H9 (cell line): Measurements from ENCODE around the gene URB1. TPM values are rescaled to one million over a fixed set of nuclear protein-coding genes. Genes with fewer than 3 reads are reported as not detected.

Experiments used
- DNase-seq: peaks from one replicate; pipeline ENCODE4 v3.0.0-alpha.2; 2017
- H2AFZ ChIP-seq: one replicate; pipeline ENCODE4 v1.6.1; 2013; ENCODE audit warnings: mild to moderate bottlenecking, low read length, control low read depth, moderate library complexity
- H2AK5ac ChIP-seq: 2 replicates; pipeline ENCODE4 v1.6.1; 2013; ENCODE audit warnings: low read length, control low read depth, mixed read lengths; ENCODE audit not compliant: insufficient read length
- H2BK120ac ChIP-seq: one replicate; pipeline ENCODE4 v1.6.1; 2013; ENCODE audit warnings: low read depth, mild to moderate bottlenecking, low read length, control low read depth, inconsistent platforms; ENCODE audit not compliant: poor library complexity, severe bottlenecking
- H2BK12ac ChIP-seq: 2 replicates; pipeline ENCODE4 v1.6.1; 2013; ENCODE audit warnings: low read length, control low read depth, mixed read lengths, low read depth; ENCODE audit not compliant: insufficient read length
- H2BK15ac ChIP-seq: 2 replicates; pipeline ENCODE4 v1.6.1; 2013; ENCODE audit warnings: low read depth, low read length, control low read depth
- H2BK20ac ChIP-seq: one replicate; pipeline ENCODE4 v1.6.1; 2013; ENCODE audit warnings: low read depth, mild to moderate bottlenecking, low read length, control low read depth, inconsistent platforms; ENCODE audit not compliant: poor library complexity, severe bottlenecking
- H2BK5ac ChIP-seq: 2 replicates; pipeline ENCODE4 v1.6.1; 2013; ENCODE audit warnings: low read length, control low read depth, mixed read lengths; ENCODE audit not compliant: insufficient read length
- H3K14ac ChIP-seq: 2 replicates; pipeline ENCODE4 v1.6.1; 2013; ENCODE audit warnings: low read length, control low read depth; ENCODE audit not compliant: insufficient read depth
- H3K18ac ChIP-seq: 2 replicates; pipeline ENCODE4 v1.6.1; 2013; ENCODE audit warnings: low read depth, mild to moderate bottlenecking, mixed read lengths, low read length, control low read depth; ENCODE audit not compliant: insufficient read length
- H3K23ac ChIP-seq: 2 replicates; pipeline ENCODE4 v1.6.1; 2013; ENCODE audit warnings: low read length, control low read depth, mixed read lengths, low read depth; ENCODE audit not compliant: insufficient read length
- H3K23me2 ChIP-seq: 2 replicates; pipeline ENCODE4 v1.6.1; 2013; ENCODE audit warnings: low read depth, mild to moderate bottlenecking, mixed read lengths, low read length, control low read depth; ENCODE audit not compliant: insufficient read length, poor library complexity, severe bottlenecking
- H3K27ac ChIP-seq: 2 replicates; pipeline ENCODE4 v1.5.1; 2013; ENCODE audit warnings: low read length, control low read depth, mixed read lengths, low read depth; ENCODE audit not compliant: insufficient read length
- H3K27me3 ChIP-seq: 2 replicates; pipeline ENCODE4 v1.6.1; 2013; ENCODE audit warnings: low read length, control low read depth, inconsistent platforms; ENCODE audit not compliant: insufficient read depth
- H3K4ac ChIP-seq: 2 replicates; pipeline ENCODE4 v1.6.1; 2013; ENCODE audit warnings: low read depth, mild to moderate bottlenecking, control low read depth, inconsistent platforms, low read length, moderate library complexity
- H3K4me1 ChIP-seq: 2 replicates; pipeline ENCODE4 v1.6.1; 2013; ENCODE audit warnings: low read length, control low read depth, inconsistent platforms; ENCODE audit not compliant: insufficient read depth
- H3K4me2 ChIP-seq: 2 replicates; pipeline ENCODE4 v1.6.1; 2013; ENCODE audit warnings: low read length, control low read depth, mixed read lengths; ENCODE audit not compliant: insufficient read length, insufficient read depth
- H3K56ac ChIP-seq: 2 replicates; pipeline ENCODE4 v1.6.1; 2013; ENCODE audit warnings: low read depth, mild to moderate bottlenecking, mixed read lengths, low read length, control low read depth; ENCODE audit not compliant: insufficient read length
- H3K79me1 ChIP-seq: 2 replicates; pipeline ENCODE4 v1.6.1; 2013; ENCODE audit warnings: low read depth, mild to moderate bottlenecking, moderate library complexity, low read length, control low read depth, inconsistent platforms; ENCODE audit not compliant: insufficient read depth, poor library complexity, severe bottlenecking
- H3K79me2 ChIP-seq: 2 replicates; pipeline ENCODE4 v1.6.1; 2013; ENCODE audit warnings: low read length, control low read depth, inconsistent platforms; ENCODE audit not compliant: insufficient read depth
- H3K9ac ChIP-seq: 2 replicates; pipeline ENCODE4 v1.6.1; 2013; ENCODE audit warnings: low read length, control low read depth, mixed read lengths; ENCODE audit not compliant: insufficient read length; ENCODE audit errors: extremely low read depth
- H3K9me3 ChIP-seq: one replicate; pipeline ENCODE4 v1.6.1; 2013; ENCODE audit warnings: low read depth, low read length, inconsistent platforms; ENCODE audit not compliant: control insufficient read depth
- H3T11ph ChIP-seq: one replicate; pipeline ENCODE4 v1.6.1; 2013; ENCODE audit warnings: mild to moderate bottlenecking, low read length, control low read depth, inconsistent platforms
- H4K20me1 ChIP-seq: one replicate; pipeline ENCODE4 v1.6.1; 2013; ENCODE audit not compliant: control insufficient read depth, insufficient read length, insufficient read depth
- H4K5ac ChIP-seq: 2 replicates; pipeline ENCODE4 v1.6.1; 2013; ENCODE audit warnings: low read depth, mild to moderate bottlenecking, mixed read lengths, low read length, control low read depth; ENCODE audit not compliant: insufficient read length
- H4K8ac ChIP-seq: replicated peaks from 2 replicates; pipeline ENCODE4 v1.6.1; 2013; ENCODE audit warnings: low read length, control low read depth, mixed read lengths, low read depth; ENCODE audit not compliant: insufficient read length
- H4K91ac ChIP-seq: 2 replicates; pipeline ENCODE4 v1.6.1; 2013; ENCODE audit warnings: low read depth, mild to moderate bottlenecking, moderate library complexity, mixed read lengths, low read length, control low read depth; ENCODE audit not compliant: insufficient read length
- H3K27ac Mint-ChIP-seq, 3 experiments: 2 replicates in 2 of 3; 3 replicates in 1 of 3; pipeline ENCODE4 v1.8.0; 2020 to 2021; ENCODE audit warnings: mixed read lengths in 3 of 3, mild to moderate bottlenecking in 1 of 3, moderate library complexity in 1 of 3
- H3K27me3 Mint-ChIP-seq: 2 replicates; pipeline ENCODE4 v1.8.0; 2021; ENCODE audit warnings: low read depth, mild to moderate bottlenecking, moderate library complexity, mixed read lengths
- H3K36me3 Mint-ChIP-seq, 3 experiments: 2 replicates in 2 of 3; 3 replicates in 1 of 3; pipeline ENCODE4 v1.8.0; 2020 to 2021; ENCODE audit warnings: low read depth in 3 of 3, mixed read lengths in 3 of 3; ENCODE audit not compliant: insufficient read depth in 1 of 3
- H3K4me1 Mint-ChIP-seq, 2 experiments: 2 replicates each; pipeline ENCODE4 v1.8.0; 2020; ENCODE audit warnings: mixed read lengths in 2 of 2
- H3K4me3 Mint-ChIP-seq, 2 experiments: 2 replicates in 1 of 2; 3 replicates in 1 of 2; pipeline ENCODE4 v1.8.0; 2020 to 2021; ENCODE audit warnings: mild to moderate bottlenecking in 2 of 2, mixed read lengths in 2 of 2, moderate library complexity in 1 of 2
- H3K9me3 Mint-ChIP-seq, 2 experiments: 2 replicates in 1 of 2; 3 replicates in 1 of 2; pipeline ENCODE4 v1.8.0; 2020; ENCODE audit warnings: mild to moderate bottlenecking in 2 of 2, mixed read lengths in 2 of 2, moderate library complexity in 1 of 2
- WGBS: extraction: QIAGEN DNeasy Blood & Tissue Kit; methylation state at CpG from one replicate; pipeline ENCODE4 v1.1.7; 2013; ENCODE audit warnings: missing lambda C conversion rate, low lambda C conversion rate, mixed read lengths; ENCODE audit not compliant: insufficient read length; ENCODE audit errors: extremely low coverage; 5-methylcytosine and 5-hydroxymethylcytosine counted together
- total RNA-seq: library from RNA; stranded (reverse); gene quantifications from 2 replicates; pipeline ENCODE4 v1.2.1, GENCODE V29; 2021
- TF ChIP-seq, protein P1 (sequence below): fragments of 200-600 bp; sonication (generic); conservative IDR thresholded peaks from 3 replicates; pipeline ENCODE4 v1.8.0; 2021; ENCODE audit warnings: antibody characterized with exemption, mild to moderate bottlenecking

Gene URB1
- total RNA-seq, 1 experiment from 2014 or later: 23.5 TPM

DNA sequence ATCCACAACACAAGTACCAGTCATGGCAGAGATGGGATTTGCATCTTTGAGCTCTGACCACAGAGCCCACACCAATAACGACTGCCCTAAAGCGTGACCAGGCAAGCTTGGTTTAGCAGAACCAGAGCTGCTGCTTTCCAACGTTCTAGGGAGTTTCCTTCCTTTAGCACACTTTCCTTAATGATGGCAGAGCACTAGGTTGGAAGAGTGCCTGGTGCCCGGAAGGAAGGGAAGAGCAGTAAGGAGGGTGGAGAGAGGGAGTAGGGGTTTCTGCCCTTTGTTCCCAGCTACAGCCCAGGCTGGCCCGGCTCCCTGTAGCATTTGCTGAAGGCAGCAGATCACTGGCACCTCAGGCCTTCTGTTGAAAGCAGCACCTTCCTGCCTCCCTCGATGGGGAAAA, 13.6 kb upstream of the URB1 start:
- Histone ChIP-seq H4K8ac (no peak overlapping the region), H3K4me1 (no peaks in the 10 kb centered on the region), H3K27ac (no peak overlapping the region), H2BK12ac (no peak overlapping the region), H3K23ac (no peak overlapping the region), H3T11ph (no peak overlapping the region), H3K18ac (no peak overlapping the region), H2AFZ (no peak overlapping the region), H2BK15ac (no peak overlapping the region), H3K79me2 (no peaks in the 10 kb centered on the region), H4K91ac (no peak overlapping the region), H4K20me1 (no peaks in the 10 kb centered on the region), H2AK5ac (no peak overlapping the region), H3K9me3 (no peaks in the 10 kb centered on the region), H2BK20ac (no peak overlapping the region), H3K4ac (no peak overlapping the region), H2BK120ac (no peak overlapping the region), H3K4me2 (no peak overlapping the region), H3K23me2 (no peaks in the 10 kb centered on the region), H3K56ac (no peak overlapping the region), H3K27me3 (peaks cover 11% of the 10 kb centered on the region), H3K79me1 (no peaks in the 10 kb centered on the region), H2BK5ac (no peak overlapping the region), H4K5ac (no peak overlapping the region), H3K14ac (no peak overlapping the region; the same call in 1 of the 2 replicates), H3K9ac (no peak overlapping the region)
- DNase-seq: no peak
- peaks cover 8 to 10% of the 10 kb centered on the region in 2 experiments for H3K4me1 Mint-ChIP-seq
- TF ChIP-seq, protein P1, sequence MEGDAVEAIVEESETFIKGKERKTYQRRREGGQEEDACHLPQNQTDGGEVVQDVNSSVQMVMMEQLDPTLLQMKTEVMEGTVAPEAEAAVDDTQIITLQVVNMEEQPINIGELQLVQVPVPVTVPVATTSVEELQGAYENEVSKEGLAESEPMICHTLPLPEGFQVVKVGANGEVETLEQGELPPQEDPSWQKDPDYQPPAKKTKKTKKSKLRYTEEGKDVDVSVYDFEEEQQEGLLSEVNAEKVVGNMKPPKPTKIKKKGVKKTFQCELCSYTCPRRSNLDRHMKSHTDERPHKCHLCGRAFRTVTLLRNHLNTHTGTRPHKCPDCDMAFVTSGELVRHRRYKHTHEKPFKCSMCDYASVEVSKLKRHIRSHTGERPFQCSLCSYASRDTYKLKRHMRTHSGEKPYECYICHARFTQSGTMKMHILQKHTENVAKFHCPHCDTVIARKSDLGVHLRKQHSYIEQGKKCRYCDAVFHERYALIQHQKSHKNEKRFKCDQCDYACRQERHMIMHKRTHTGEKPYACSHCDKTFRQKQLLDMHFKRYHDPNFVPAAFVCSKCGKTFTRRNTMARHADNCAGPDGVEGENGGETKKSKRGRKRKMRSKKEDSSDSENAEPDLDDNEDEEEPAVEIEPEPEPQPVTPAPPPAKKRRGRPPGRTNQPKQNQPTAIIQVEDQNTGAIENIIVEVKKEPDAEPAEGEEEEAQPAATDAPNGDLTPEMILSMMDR: no peak
- peak overlapping the region in 1 of 3 experiments; percentile 90; a peak in 1 of 7 replicates for H3K27ac Mint-ChIP-seq
- no peaks in the 10 kb centered on the region for H3K36me3 Mint-ChIP-seq
- no CpG with 5 or more reads among the region's 6 CpGs for WGBS
- no peak overlapping the region for H3K4me3 Mint-ChIP-seq
- peaks cover 32% of the 10 kb centered on the region for H3K27me3 Mint-ChIP-seq
- H3K9me3 Mint-ChIP-seq: no peaks in the 10 kb centered on the region
